GM19452 (cell line): ENCODE measurements around the gene PAK4.

ENCODE experiments used
- ATAC-seq: cut with Tn5 transposase; IDR thresholded peaks from one replicate; pipeline ENCODE4 v1.9.1; 2021; ENCODE audit not compliant: unreplicated experiment

Gene PAK4

GRCh38 chr19:39145180-39145953 is 19.8 kb downstream of the PAK4 start:
- ATAC-seq, result no peak

- no peak for ATAC-seq
These were observed 20.5 kb downstream of the PAK4 start for GRCh38 chr19:39146091-39146490.

GRCh38 chr19:39146686-39147450 is 21.3 kb downstream of the PAK4 start:
- no peak for ATAC-seq

- no peak for ATAC-seq
These were observed 21.9 kb downstream of the PAK4 start for GRCh38 chr19:39147480-39147879.

- no peak for ATAC-seq
These were observed 23.4 kb downstream of the PAK4 start for GRCh38 chr19:39148939-39149529.

GRCh38 chr19:39150235-39150634 is 24.6 kb downstream of the PAK4 start:
- no peak for ATAC-seq

- ATAC-seq, result no peak
These were observed 25.4 kb downstream of the PAK4 start for GRCh38 chr19:39150807-39151600.

- no peak for ATAC-seq
These were observed 26.5 kb downstream of the PAK4 start for GRCh38 chr19:39152066-39152465.

- no peak for ATAC-seq
These were observed 28.6 kb downstream of the PAK4 start for GRCh38 chr19:39154100-39154628.

GRCh38 chr19:39154629-39155100 is 29.1 kb downstream of the PAK4 start:
- no peak for ATAC-seq

GRCh38 chr19:39155114-39155700 is 29.6 kb downstream of the PAK4 start:
- ATAC-seq, result no peak

GRCh38 chr19:39155741-39156140 is 30.2 kb downstream of the PAK4 start:
- no peak for ATAC-seq

GRCh38 chr19:39156326-39157230 is 31.0 kb downstream of the PAK4 start:
- ATAC-seq, result no peak

- no peak for ATAC-seq
These were observed 31.9 kb downstream of the PAK4 start for GRCh38 chr19:39157275-39157996.

GRCh38 chr19:39157997-39158389 is 32.4 kb downstream of the PAK4 start:
- no peak for ATAC-seq

GRCh38 chr19:39158646-39159260 is 33.2 kb downstream of the PAK4 start:
- no peak for ATAC-seq

- ATAC-seq, result no peak
These were observed 34.9 kb downstream of the PAK4 start for GRCh38 chr19:39160523-39160861.

- ATAC-seq, result no peak
These were observed 35.5 kb downstream of the PAK4 start for GRCh38 chr19:39160889-39161672.
